Measurements from ENCODE around the gene IFNB1. TPM values are rescaled to one million over a fixed set of nuclear protein-coding genes. Genes with fewer than 3 reads are reported as not detected.

The IFNB1 gene
- total and polyA plus RNA-seq, 8 donors = not detected

GRCh38 chr9:21037278-21037677, 40.5 kb downstream of the IFNB1 start:
- no peak for FAIRE-seq
- intact Hi-C loops (cut with DNase I) = no loop called here
- H3K9me3 ChIP-seq = no peaks in the 10 kb centered on the region

GRCh38 chr9:21031808-21032183, 45.9 kb downstream of the IFNB1 start:
- intact Hi-C loops (cut with DNase I) = no loop called here

More at GRCh38 chr9:21037278-21037677, 40.5 kb downstream of the IFNB1 start:
- ATAC-seq = no peak
- TF ChIP-seq CTCF (IDR thresholded peaks at IDR 0.05) = no peak
- Histone ChIP-seq H3K27ac (no peak overlapping the region), H3K36me3 (no peaks in the 10 kb centered on the region), H3K4me3 (no peak overlapping the region), H3K4me1 (no peaks in the 10 kb centered on the region), H3K27me3 (no peaks in the 10 kb centered on the region)
- no peak for DNase-seq
- 89 to 98% methylated on average over 2 of the region's 2 CpGs for WGBS, 2 donors

GRCh38 chr9:21031091-21031807, 46.5 kb downstream of the IFNB1 start, which contains the start of gene HACD4:
Gene HACD4, minus strand, starts transcription at chr9:21031640. Its CDS starts 50 bp downstream, at chr9:21031590.
- intact Hi-C loops (cut with DNase I) = no loop called here
- ATAC-seq = peak; percentile 83 to 90 (median 87)
- 10 to 13% methylated on average over 35 to 46 of the region's 46 CpGs for WGBS, 2 donors
- no peaks in the 10 kb centered on the region for H3K4me1 ChIP-seq
- DNase-seq = peak; percentile 2 to 71 (median 39)
- no peaks in the 10 kb centered on the region for H3K9me3 ChIP-seq
- H3K36me3 ChIP-seq = no peaks in the 10 kb centered on the region
- no peaks in the 10 kb centered on the region for H3K27me3 ChIP-seq
- H3K4me3 ChIP-seq = peak within 1 kb of the TSS; percentile 15 to 47 (median 28)
- no peak for FAIRE-seq
- TF ChIP-seq CTCF (IDR thresholded peaks at IDR 0.05) = no peak
- peak within 1 kb of the TSS in 3 of 4 donors; percentile 8 to 46 (median 41) for H3K27ac ChIP-seq

More at GRCh38 chr9:21031808-21032183, 45.9 kb downstream of the IFNB1 start:
- WGBS, 2 donors = 67 to 75% methylated on average over 22 of the region's 22 CpGs
- Histone ChIP-seq H3K4me1 (no peaks in the 10 kb centered on the region), H3K27ac (peak overlapping the region in 2 of 4 donors; percentile 41 to 46), H3K27me3 (no peaks in the 10 kb centered on the region), H3K9me3 (no peaks in the 10 kb centered on the region), H3K36me3 (no peaks in the 10 kb centered on the region), H3K4me3 (peak overlapping the region; percentile 15 to 47 (median 28))
- FAIRE-seq = no peak
- no peak for ATAC-seq
- no peak for DNase-seq
- TF ChIP-seq CTCF (IDR thresholded peaks at IDR 0.05) = no peak

GRCh38 chr9:21030389-21031035, 47.2 kb downstream of the IFNB1 start:
- no peak for FAIRE-seq
- TF ChIP-seq CTCF (IDR thresholded peaks at IDR 0.05) = no peak
- no peak for DNase-seq
- WGBS, 2 donors = 83 to 86% methylated on average over 5 of the region's 5 CpGs
- Histone ChIP-seq H3K4me3 (peak overlapping the region in 1 of 4 donors; percentile 47), H3K27ac (peak overlapping the region in 1 of 4 donors; percentile 41), H3K4me1 (no peaks in the 10 kb centered on the region), H3K9me3 (no peaks in the 10 kb centered on the region), H3K27me3 (no peaks in the 10 kb centered on the region), H3K36me3 (no peaks in the 10 kb centered on the region)
- peak in 3 of 4 donors; percentile 25 to 63 (median 59) for ATAC-seq
- intact Hi-C loops (cut with DNase I) = no loop called here

All from pancreas (tissue), 10 donors.